ENCODE data around the gene EMD. TPM values are rescaled to one million over a fixed set of nuclear protein-coding genes. Genes with fewer than 3 reads are reported as not detected.

Gene EMD
- total RNA-seq, 1 experiment from 2014 or later = 56.2 TPM

- Histone ChIP-seq H3K36me3 (replicated peaks; ENCODE audit: control insufficient read depth, insufficient read depth, low read length) (peaks cover 4% of the 10 kb centered on the region), H3K4me3 (ENCODE audit: insufficient read depth, low read depth, low read length) (no peak overlapping the region; the same call in 1 of the 2 replicates), H3K27me3 (ENCODE audit: control insufficient read depth, insufficient read depth, low read length) (peaks cover 6% of the 10 kb centered on the region; the same call in 1 of the 2 replicates)
- DNase-seq = no peak
These were observed 6.5 kb upstream of the EMD start for GRCh38 chrX:154372612-154373022.

DNA sequence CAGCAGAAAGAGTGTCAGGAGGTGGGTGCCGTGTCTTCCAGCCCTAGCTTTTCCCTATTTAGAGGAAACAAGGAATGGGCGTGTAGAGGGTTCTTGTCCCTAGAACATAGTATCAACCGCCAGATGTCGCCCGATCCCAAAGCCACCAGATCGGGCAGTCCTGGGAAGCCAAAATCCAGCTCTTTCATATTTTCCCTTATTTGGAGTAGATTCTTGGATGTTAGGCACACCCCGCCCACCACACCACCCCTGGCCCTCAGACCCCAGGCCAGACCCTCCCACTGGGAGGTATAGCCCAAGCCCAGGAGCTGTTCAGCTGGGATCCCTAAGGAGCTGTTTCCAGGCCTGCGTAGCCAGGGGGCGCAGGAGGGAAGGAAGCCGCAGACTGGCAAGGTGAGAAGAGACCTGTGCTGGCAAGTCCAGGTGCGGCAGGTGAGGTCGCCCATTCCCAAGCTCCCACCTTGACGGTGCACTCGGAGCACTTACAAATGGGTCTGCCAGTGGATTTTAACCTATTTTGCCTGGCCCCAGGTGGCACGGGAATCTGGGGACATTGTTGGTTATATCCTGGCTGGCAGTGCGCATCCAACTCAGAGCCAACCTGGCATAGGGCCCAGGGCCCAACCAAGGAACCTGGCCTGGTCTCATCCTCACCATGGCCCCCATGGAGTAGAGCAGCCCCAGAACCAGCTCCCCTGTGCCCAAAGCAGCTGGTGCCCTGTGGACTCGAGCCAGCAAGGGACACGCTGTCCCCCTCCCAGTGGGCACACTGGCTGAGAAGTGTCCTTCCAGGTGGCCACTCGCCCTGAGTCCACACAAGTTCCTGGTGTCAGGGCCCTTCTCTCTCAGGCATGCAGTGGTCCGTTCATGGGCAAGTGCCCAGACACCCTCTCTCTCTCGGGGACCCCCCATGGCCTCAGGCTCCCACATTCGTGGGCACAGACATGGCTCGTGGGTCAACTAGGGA is 5.5 kb upstream of the EMD start:
- peaks cover 1% of the 10 kb centered on the region; the same call in 1 of the 2 replicates for H3K36me3 ChIP-seq (replicated peaks; ENCODE audit: control insufficient read depth, insufficient read depth, low read length)

GRCh38 chrX:154374313-154375155 is 4.6 kb upstream of the EMD start, which contains the start of gene FLNA:
FLNA (minus strand) TSS chrX:154374634; CDS start chrX:154371245, 3,389 bp downstream.
- DNase-seq = peak; percentile 82
- H3K27me3 ChIP-seq (ENCODE audit: control insufficient read depth, insufficient read depth, low read length) = peaks cover 6% of the 10 kb centered on the region; the same call in 1 of the 2 replicates
- peak within 1 kb of the TSS; percentile 32 for H3K4me3 ChIP-seq (ENCODE audit: insufficient read depth, low read depth, low read length)
- H3K36me3 ChIP-seq (replicated peaks; ENCODE audit: control insufficient read depth, insufficient read depth, low read length) = peaks cover 1% of the 10 kb centered on the region; the same call in 1 of the 2 replicates

More for the DNA sequence above, 5.5 kb upstream of the EMD start:
- peak; percentile 84 for DNase-seq
- H3K4me3 ChIP-seq (ENCODE audit: insufficient read depth, low read depth, low read length) = peak overlapping the region; percentile 30
- peaks cover 6% of the 10 kb centered on the region; the same call in 1 of the 2 replicates for H3K27me3 ChIP-seq (ENCODE audit: control insufficient read depth, insufficient read depth, low read length)

DNA sequence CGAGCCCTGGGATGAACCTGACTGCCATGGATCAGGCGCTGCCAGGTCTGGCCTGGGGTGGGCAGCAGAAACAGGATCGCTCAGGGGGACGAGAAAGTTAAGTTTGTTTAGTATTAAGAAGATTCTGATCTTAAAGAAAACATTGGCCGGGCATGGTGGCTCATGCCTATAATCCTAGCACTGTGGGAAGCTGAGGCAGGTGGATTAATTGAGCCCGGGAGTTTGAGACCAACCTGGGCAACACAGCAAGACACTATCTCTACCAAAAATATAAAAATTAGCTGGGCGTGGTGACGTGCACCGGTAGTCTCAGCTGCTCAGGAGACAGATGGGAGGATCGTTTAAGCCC is 4.0 kb upstream of the EMD start:
- Histone ChIP-seq H3K4me3 (ENCODE audit: insufficient read depth, low read depth, low read length) (peak overlapping the region; percentile 32; the same call in 1 of the 2 replicates), H3K36me3 (replicated peaks; ENCODE audit: control insufficient read depth, insufficient read depth, low read length) (no peaks in the 10 kb centered on the region)

DNA sequence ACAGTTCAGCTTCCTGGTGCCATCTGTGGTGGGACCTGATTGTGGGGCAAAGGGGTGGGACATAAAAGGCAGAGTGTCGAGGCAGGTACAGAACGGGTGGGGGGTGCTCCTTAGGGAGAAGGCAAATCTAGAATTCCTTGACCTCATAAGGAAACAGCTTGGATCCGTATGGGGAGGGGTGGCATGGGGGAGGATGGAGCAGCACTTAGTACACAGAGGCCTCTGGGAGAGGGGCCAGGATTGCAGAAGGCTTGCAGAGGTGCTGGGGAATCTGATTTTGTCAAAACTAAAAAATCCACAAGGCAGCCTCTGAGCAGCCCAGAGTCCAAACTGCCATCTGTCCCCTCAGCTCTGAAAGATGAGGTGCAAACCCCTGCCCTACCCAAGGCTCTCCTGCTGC is 2.3 kb upstream of the EMD start:
- H3K36me3 ChIP-seq (replicated peaks; ENCODE audit: control insufficient read depth, insufficient read depth, low read length) = 0 out of 2 replicates have a peak, but pooled peaks cover 3% of the 10 kb centered on the region
- H3K4me3 ChIP-seq (ENCODE audit: insufficient read depth, low read depth, low read length) = no peak overlapping the region
- H3K27me3 ChIP-seq (ENCODE audit: control insufficient read depth, insufficient read depth, low read length) = peaks cover 6% of the 10 kb centered on the region; the same call in 1 of the 2 replicates
- no peak for DNase-seq

More for the DNA sequence above, 4.0 kb upstream of the EMD start:
- H3K27me3 ChIP-seq (ENCODE audit: control insufficient read depth, insufficient read depth, low read length) = peaks cover 6% of the 10 kb centered on the region; the same call in 1 of the 2 replicates
- no peak for DNase-seq

DNA sequence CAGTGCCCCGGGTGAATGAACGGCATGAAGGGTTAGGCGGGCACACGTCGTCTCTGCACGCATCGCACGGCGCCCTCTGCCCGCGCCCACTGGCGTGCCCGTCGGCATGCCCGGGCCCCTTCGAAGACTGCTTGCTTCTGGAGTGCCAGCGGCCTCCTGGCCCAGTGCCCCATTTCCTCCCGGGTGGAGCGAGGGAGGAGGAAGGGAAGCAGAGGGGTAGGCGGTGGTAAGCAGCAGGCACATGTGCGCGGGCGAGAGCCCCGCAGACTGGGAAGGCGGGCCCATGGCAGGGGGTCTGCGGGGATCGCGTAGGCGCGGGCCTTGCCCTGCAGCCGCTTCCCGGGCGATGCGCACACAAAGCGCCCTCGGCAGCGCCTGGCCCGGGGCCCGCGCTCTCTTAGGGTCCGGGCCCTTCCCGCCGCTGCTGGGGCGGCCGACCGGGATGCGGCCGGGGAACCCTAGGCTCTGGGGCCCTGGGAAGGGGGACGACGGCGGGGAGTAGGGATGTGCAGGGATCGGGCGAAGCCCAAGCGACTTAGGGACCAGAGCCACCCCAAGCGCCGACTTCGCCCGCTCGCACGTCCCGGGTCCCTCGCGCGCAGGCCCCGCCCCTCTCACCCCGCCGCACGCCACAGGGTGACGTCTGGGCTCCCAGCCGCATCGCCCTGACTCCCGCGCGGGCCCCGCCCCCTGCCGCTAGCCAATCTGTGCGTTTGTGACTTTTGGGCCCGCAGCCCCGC is 866 bp upstream of the EMD start:
- DNase-seq = peak; percentile 95
- 0 out of 2 replicates have a peak, but pooled peaks cover 3% of the 10 kb centered on the region for H3K36me3 ChIP-seq (replicated peaks; ENCODE audit: control insufficient read depth, insufficient read depth, low read length)

DNA sequence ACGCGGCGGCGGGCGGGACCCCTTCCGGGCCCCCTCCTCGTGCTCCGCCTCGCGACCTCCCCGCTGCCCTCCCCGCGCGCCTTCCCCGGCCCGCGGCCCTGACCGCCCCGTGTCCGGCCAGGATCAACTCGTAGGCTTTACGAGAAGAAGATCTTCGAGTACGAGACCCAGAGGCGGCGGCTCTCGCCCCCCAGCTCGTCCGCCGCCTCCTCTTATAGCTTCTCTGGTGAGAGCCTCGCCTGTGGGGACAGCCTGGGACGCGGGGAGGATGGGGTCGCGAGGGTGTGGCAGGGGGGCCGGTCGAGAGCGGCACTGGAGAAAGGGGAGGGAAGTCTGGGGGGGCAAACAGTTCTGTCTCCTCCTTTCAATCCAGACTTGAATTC is 465 bp downstream of the EMD start:
- H3K27me3 ChIP-seq (ENCODE audit: control insufficient read depth, insufficient read depth, low read length) = no peaks in the 10 kb centered on the region; the same call in 1 of the 2 replicates
- H3K36me3 ChIP-seq (replicated peaks; ENCODE audit: control insufficient read depth, insufficient read depth, low read length) = 0 out of 2 replicates have a peak, but pooled peaks cover 3% of the 10 kb centered on the region
- no peak for DNase-seq
- H3K4me3 ChIP-seq (ENCODE audit: insufficient read depth, low read depth, low read length) = peak overlapping the region; percentile 79

More for the DNA sequence above, 866 bp upstream of the EMD start:
- Histone ChIP-seq H3K27me3 (ENCODE audit: control insufficient read depth, insufficient read depth, low read length) (peaks cover 3% of the 10 kb centered on the region; the same call in 1 of the 2 replicates), H3K4me3 (ENCODE audit: insufficient read depth, low read depth, low read length) (peak overlapping the region; percentile 59)

DNA sequence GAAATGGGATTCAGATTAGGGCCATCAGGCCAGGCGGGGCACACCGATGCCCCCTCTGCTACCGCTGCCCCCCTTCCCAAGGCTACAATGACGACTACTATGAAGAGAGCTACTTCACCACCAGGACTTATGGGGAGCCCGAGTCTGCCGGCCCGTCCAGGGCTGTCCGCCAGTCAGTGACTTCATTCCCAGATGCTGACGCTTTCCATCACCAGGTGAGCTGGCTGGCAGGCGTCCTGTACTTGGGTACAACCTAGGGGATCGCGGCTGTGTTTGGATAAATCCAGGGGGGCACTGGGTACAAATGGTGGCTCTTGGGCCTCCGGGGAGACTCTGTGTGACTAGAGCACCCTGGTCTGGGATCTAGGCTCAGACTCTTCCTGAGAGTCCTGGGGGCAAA is 1.1 kb downstream of the EMD start:
- H3K27me3 ChIP-seq (ENCODE audit: control insufficient read depth, insufficient read depth, low read length) = no peaks in the 10 kb centered on the region
- H3K36me3 ChIP-seq (replicated peaks; ENCODE audit: control insufficient read depth, insufficient read depth, low read length) = 0 out of 2 replicates have a peak, but pooled peaks cover 3% of the 10 kb centered on the region
- H3K4me3 ChIP-seq (ENCODE audit: insufficient read depth, low read depth, low read length) = peak overlapping the region; percentile 79
- DNase-seq = no peak

GRCh38 chrX:154380787-154381186 is 1.7 kb downstream of the EMD start:
- no peaks in the 10 kb centered on the region for H3K27me3 ChIP-seq (ENCODE audit: control insufficient read depth, insufficient read depth, low read length)
- DNase-seq = no peak
- H3K4me3 ChIP-seq (ENCODE audit: insufficient read depth, low read depth, low read length) = 0 out of 2 replicates have a peak overlapping the region, but pooled peaks have one; percentile 79
- 0 out of 2 replicates have a peak, but pooled peaks cover 3% of the 10 kb centered on the region for H3K36me3 ChIP-seq (replicated peaks; ENCODE audit: control insufficient read depth, insufficient read depth, low read length)

- no peak overlapping the region for H3K4me3 ChIP-seq (ENCODE audit: insufficient read depth, low read depth, low read length)
- H3K27me3 ChIP-seq (ENCODE audit: control insufficient read depth, insufficient read depth, low read length) = no peaks in the 10 kb centered on the region
- 0 out of 2 replicates have a peak, but pooled peaks cover 3% of the 10 kb centered on the region for H3K36me3 ChIP-seq (replicated peaks; ENCODE audit: control insufficient read depth, insufficient read depth, low read length)
- DNase-seq = peak; percentile 72
These were observed 2.2 kb downstream of the EMD start for GRCh38 chrX:154381271-154381670.

DNA sequence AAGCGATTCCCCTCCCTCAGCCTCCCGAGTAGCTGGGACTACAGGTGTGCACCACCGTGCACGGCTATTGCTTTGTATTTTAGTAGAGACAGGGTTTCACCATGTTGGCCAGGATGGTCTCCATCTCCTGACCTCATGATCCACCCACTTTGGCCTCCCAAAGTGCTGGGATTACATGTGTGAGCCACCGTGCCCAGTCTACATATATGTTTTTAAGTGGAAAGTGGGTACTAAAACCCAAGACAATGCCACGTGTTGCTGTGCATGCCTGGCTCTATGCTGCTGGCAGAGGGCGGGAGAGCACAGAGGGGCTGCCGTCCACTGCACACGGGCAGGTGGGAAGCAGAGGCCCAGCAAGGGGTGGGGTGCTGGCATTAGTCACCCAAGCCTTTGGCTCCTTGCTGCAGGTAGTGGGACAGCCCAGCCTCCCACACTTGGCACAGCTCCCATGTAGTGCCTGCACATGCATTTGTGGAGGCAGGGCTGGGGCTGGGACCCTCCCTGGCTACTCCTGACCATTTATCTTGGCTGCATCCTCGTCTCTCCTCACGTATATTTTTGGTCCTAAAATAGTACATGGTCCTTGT is 3.5 kb downstream of the EMD start:
- no peak overlapping the region for H3K4me3 ChIP-seq (ENCODE audit: insufficient read depth, low read depth, low read length)
- H3K36me3 ChIP-seq (replicated peaks; ENCODE audit: control insufficient read depth, insufficient read depth, low read length) = 0 out of 2 replicates have a peak, but pooled peaks cover 3% of the 10 kb centered on the region
- no peaks in the 10 kb centered on the region for H3K27me3 ChIP-seq (ENCODE audit: control insufficient read depth, insufficient read depth, low read length)
- no peak for DNase-seq

DNA sequence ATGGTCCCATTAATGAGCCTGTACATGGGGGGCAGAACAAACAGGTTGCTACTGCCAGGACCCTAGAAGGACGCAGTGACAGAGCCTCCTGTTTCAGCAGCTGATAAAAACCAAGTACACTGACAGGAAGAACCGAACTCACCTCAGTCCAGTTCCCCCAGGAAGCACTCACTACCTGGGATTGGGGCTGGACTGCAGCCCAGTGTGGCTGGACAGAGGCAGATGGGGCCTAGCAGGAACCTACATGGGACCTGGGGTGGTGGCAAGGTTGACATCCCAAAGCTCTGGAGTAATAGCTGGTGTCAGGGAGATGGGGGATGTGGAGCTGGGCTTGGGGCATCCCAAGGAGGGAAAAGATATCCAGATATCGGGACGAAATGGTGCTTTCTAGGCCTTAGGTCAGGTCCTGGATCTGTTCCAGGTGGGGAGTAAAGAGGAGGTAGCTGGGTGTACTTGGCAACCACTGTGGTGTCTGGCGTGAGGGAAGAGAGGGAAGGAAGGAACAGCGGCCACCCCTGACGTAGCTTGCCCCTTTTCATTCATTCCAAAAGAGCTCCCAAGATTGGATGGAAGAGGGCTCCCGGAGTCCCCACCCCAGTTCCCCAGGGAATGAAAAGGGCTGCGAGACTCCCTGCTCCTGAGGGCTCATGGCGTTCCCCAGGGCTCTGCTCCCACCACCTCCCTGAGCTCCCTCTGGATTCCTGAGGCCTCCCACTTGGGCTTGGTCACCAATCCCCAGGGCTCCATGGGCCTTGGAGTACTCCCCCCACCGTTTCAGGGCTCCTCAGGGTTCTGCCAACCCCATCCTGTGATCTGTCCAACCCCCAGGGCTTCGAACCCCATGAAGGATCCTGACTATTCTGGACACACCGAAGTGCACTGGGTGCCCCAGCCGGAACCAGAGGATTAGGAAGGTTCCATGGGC is 4.5 kb downstream of the EMD start:
- Histone ChIP-seq H3K36me3 (replicated peaks; ENCODE audit: control insufficient read depth, insufficient read depth, low read length) (0 out of 2 replicates have a peak, but pooled peaks cover 3% of the 10 kb centered on the region), H3K27me3 (ENCODE audit: control insufficient read depth, insufficient read depth, low read length) (no peaks in the 10 kb centered on the region), H3K4me3 (ENCODE audit: insufficient read depth, low read depth, low read length) (no peak overlapping the region)
- no peak for DNase-seq

All from H7 (cell line).